Left ventricle myocardium superior (tissue), 1 donor: ENCODE data around the gene C8B. TPM values are rescaled to one million over a fixed set of nuclear protein-coding genes. Genes with fewer than 3 reads are reported as not detected.
A peak's percentile ranks its signal among the peaks of the same experiment; 100 is the strongest.

Experiments
- ATAC-seq: fragments of 200-7000 bp; cut with Tn5 transposase; one replicate; pipeline ENCODE4 v1.9.1; 2020; ENCODE audit warnings: mild to moderate bottlenecking, moderate library complexity
- DNase-seq: peaks from one replicate; pipeline ENCODE4 v3.0.0-alpha.2; 2020
- intact Hi-C: fragments of 100-400 bp; cut with micrococcal nuclease; formaldehyde crosslinking; loops from one replicate; pipeline ENCODE4 v1.11.0; 2022
- total RNA-seq: library from RNA; stranded (reverse); fragmentation: NEBNext Ultra II Directional; extraction: Animal tissue kit (Norgen Biotek cat#: 25700); gene quantifications from one replicate; pipeline ENCODE4 v1.2.1, GENCODE V29; 2021
- donor health status: DM: no; HTN: yes; CAD: no; lungs with severe emphysema.

The C8B gene
- total RNA-seq, 1 donor from 2014 or later: not detected

GRCh38 chr1:56938646-56939045, 27.2 kb downstream of the C8B start:
- DNase-seq (no peak), ATAC-seq (no peak)
- intact Hi-C loops: no loop called here

GRCh38 chr1:56934430-56935060, 31.3 kb downstream of the C8B start:
- DNase-seq (no peak), ATAC-seq (no peak)
- intact Hi-C loops: no loop called here

GRCh38 chr1:56933606-56934005, 32.2 kb downstream of the C8B start:
- ATAC-seq: no peak
- DNase-seq: no peak
- intact Hi-C loops: no loop called here

- intact Hi-C loops: no loop called here
- no peak for ATAC-seq
- DNase-seq: no peak
Observed at GRCh38 chr1:56933161-56933560, 32.7 kb downstream of the C8B start.

- no peak for DNase-seq
- ATAC-seq: no peak
- intact Hi-C loops: no loop called here
Observed at GRCh38 chr1:56931686-56932085, 34.1 kb downstream of the C8B start.

GRCh38 chr1:56931211-56931610, 34.6 kb downstream of the C8B start:
- intact Hi-C loops: no loop called here
- ATAC-seq (no peak), DNase-seq (no peak)

- no peak for ATAC-seq
- intact Hi-C loops: no loop called here
- DNase-seq: no peak
Observed at GRCh38 chr1:56929492-56929891, 36.3 kb downstream of the C8B start.

GRCh38 chr1:56927986-56928385, 37.8 kb downstream of the C8B start:
- DNase-seq: no peak
- intact Hi-C loops: no loop called here
- ATAC-seq: no peak

GRCh38 chr1:56927171-56927570, 38.6 kb downstream of the C8B start:
- intact Hi-C loops: no loop called here
- ATAC-seq: no peak

GRCh38 chr1:56925193-56925592, 40.6 kb downstream of the C8B start:
- DNase-seq (no peak), ATAC-seq (no peak)
- intact Hi-C loops: no loop called here

More at GRCh38 chr1:56927171-56927570, 38.6 kb downstream of the C8B start:
- DNase-seq: no peak

- intact Hi-C loops: no loop called here
- no peak for ATAC-seq
- no peak for DNase-seq
Observed at GRCh38 chr1:56924116-56924515, 41.7 kb downstream of the C8B start.

- intact Hi-C loops: no loop called here
- no peak for ATAC-seq
- DNase-seq: no peak
Observed at GRCh38 chr1:56923201-56923600, 42.6 kb downstream of the C8B start.

GRCh38 chr1:56922507-56922906, 43.3 kb downstream of the C8B start:
- ATAC-seq (no peak), DNase-seq (no peak)
- intact Hi-C loops: no loop called here

GRCh38 chr1:56922070-56922469, 43.7 kb downstream of the C8B start:
- intact Hi-C loops: no loop called here
- ATAC-seq (no peak), DNase-seq (no peak)

GRCh38 chr1:56921479-56921878, 44.3 kb downstream of the C8B start:
- no peak for DNase-seq
- ATAC-seq: no peak
- intact Hi-C loops: no loop called here

GRCh38 chr1:56920591-56921001, 45.2 kb downstream of the C8B start:
- intact Hi-C loops: no loop called here
- no peak for DNase-seq
- no peak for ATAC-seq

GRCh38 chr1:56917356-56917755, 48.5 kb downstream of the C8B start:
- ATAC-seq (no peak), DNase-seq (no peak)
- intact Hi-C loops: no loop called here

- intact Hi-C loops: no loop called here
- DNase-seq (no peak), ATAC-seq (no peak)
Observed at GRCh38 chr1:56916630-56917029, 49.2 kb downstream of the C8B start.

- intact Hi-C loops: no loop called here
- DNase-seq: peak; percentile 62
- ATAC-seq: peak; percentile 95
Observed at GRCh38 chr1:56915960-56916359, 49.9 kb downstream of the C8B start.

GRCh38 chr1:56912325-56912724, 53.5 kb downstream of the C8B start:
- intact Hi-C loops: no loop called here
- ATAC-seq (no peak), DNase-seq (no peak)

- intact Hi-C loops: no loop called here
- ATAC-seq (no peak), DNase-seq (no peak)
Observed at GRCh38 chr1:56911098-56911938, 54.5 kb downstream of the C8B start.
